Activated T-helper 1 cell treated with anti-CD3 and anti-CD28 coated beads, Interleukin-12 subunit alpha, Interleukin-12 subunit beta, Interleukin-2, Interleukin-4 antibody, amounts not matched to agents 30 ng/mL and 10 ng/mL and 1 ng/mL, durations not matched to agents 14 hours and 24 hours and 36 hours (primary cell): ENCODE data around the gene ANKRD11. TPM values are rescaled to one million over a fixed set of nuclear protein-coding genes. Genes with fewer than 3 reads are reported as not detected.

Experiments
- DNase-seq: peaks from one replicate; pipeline ENCODE4 v3.0.0; 2021; ENCODE audit warnings: low spot score
- H3K27ac Mint-ChIP-seq: one replicate; pipeline ENCODE4 v1.8.0; 2021; ENCODE audit warnings: mild to moderate bottlenecking, mixed read lengths
- H3K27me3 Mint-ChIP-seq: one replicate; pipeline ENCODE4 v1.8.0; 2022; ENCODE audit warnings: mild to moderate bottlenecking, moderate library complexity, mixed read lengths; ENCODE audit not compliant: insufficient read depth
- H3K36me3 Mint-ChIP-seq: one replicate; pipeline ENCODE4 v1.8.0; 2021; ENCODE audit warnings: low read depth, mixed read lengths
- H3K4me1 Mint-ChIP-seq: one replicate; pipeline ENCODE4 v1.8.0; 2021; ENCODE audit warnings: low read depth, mixed read lengths
- H3K4me3 Mint-ChIP-seq: one replicate; pipeline ENCODE4 v1.8.0; 2021; ENCODE audit warnings: mild to moderate bottlenecking, moderate library complexity, mixed read lengths
- H3K9me3 Mint-ChIP-seq: one replicate; pipeline ENCODE4 v1.8.0; 2021; ENCODE audit warnings: mixed read lengths
- intact Hi-C: fragments of 100-400 bp; cut with micrococcal nuclease; formaldehyde crosslinking; loops from one replicate; pipeline ENCODE4 v1.15.1; 2024
- total RNA-seq: library from RNA; stranded (reverse); gene quantifications from 2 replicates; pipeline ENCODE4 v1.2.3, GENCODE V29; 2022

ANKRD11 gene
- total RNA-seq, 1 donor from 2014 or later, result 176 TPM

DNA sequence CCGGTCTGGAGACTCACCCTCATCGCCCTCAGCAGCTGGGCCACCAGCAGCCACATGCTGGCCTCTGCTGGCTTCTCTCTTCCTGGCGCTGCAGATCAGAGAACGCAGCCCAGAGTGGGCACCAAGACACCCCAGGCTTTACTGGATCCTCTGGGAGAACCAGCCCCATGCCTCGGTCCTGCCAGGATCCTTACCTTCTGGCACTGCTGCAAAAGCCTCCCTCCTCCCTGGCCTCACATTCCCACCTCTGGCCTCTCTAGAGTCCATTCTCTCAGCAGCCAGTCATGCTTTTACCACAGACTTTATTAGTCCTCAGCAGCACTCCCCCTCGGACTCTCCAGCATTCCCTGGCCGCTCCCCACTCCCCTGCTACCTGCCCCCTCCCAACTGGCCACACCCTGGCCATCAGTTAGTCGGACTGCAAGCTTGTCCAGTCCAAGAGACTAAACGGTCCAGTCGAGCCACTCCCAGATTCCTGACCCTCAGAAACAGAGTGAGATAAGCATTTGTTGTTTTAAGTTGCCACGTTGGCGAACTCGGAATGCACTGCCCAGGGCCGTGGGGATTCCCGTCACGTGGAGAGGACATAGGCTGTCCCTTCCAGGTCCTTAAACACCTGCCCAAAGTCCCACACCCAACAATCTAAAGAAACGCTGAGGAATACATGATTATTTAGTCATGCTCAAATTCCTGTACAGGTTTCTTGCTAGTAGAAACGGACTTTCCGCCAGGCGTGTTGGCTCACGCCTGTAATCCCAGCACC, 11.9 kb upstream of the ANKRD11 start:
- H3K9me3 Mint-ChIP-seq, result no peaks in the 10 kb centered on the region
- DNase-seq, result no peak
- no peak overlapping the region for H3K27ac Mint-ChIP-seq
- H3K4me3 Mint-ChIP-seq, result no peak overlapping the region
- H3K27me3 Mint-ChIP-seq, result no peaks in the 10 kb centered on the region
- H3K36me3 Mint-ChIP-seq, result no peaks in the 10 kb centered on the region
- peaks cover 21% of the 10 kb centered on the region for H3K4me1 Mint-ChIP-seq
- intact Hi-C loops, result loop anchor here (10.0 kb wide), 1 partner anchor 373 kb away; the partner anchor contains the start of gene TCF25

DNA sequence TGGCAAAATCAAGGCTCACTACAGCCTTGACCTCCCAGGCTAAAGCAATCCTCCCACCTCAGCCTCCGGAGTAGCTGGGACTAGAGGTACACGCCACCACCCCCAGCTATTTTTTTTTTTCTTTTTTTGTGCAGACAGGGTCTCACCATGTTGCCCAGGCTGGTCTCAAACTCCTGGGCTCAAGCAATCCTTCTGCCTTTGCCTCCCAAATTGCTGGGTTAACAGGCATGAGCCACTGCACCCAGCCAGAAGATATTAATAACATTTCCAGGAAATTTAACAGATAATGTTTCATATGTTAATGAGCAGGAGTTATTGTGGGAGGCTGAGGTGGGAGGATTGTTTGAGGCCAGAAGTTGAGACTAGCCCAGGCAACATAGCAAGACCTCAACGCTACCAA, 9.4 kb upstream of the ANKRD11 start:
- intact Hi-C loops, result loop anchor here (10.0 kb wide), 1 partner anchor 375 kb away; the partner anchor contains the start of gene TCF25
- Mint-ChIP-seq H3K4me3 (no peak overlapping the region), H3K9me3 (no peaks in the 10 kb centered on the region), H3K4me1 (peaks cover under 1% of the 10 kb centered on the region), H3K27me3 (no peaks in the 10 kb centered on the region), H3K27ac (no peak overlapping the region), H3K36me3 (no peaks in the 10 kb centered on the region)
- DNase-seq, result no peak

DNA sequence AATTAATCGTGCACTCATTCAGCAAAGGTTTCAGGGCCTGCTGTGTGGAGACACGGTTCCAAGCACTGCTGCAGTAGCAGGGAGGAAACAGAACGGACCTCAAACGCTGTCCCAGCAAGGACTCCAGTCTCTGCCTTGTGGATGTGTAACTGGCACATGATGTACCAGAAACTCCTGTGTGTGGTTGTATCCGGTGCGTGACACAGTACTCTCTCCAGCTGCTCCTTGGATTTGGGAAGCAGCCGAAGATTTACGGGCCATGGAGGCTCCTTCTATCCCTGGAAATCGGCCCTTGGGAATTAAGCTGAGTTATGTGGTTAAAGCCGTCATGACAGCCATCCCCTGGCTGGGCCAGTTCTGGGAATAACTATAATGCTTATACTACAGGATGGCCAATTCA, 8.5 kb upstream of the ANKRD11 start:
- no peaks in the 10 kb centered on the region for H3K36me3 Mint-ChIP-seq
- no peak overlapping the region for H3K4me3 Mint-ChIP-seq
- H3K9me3 Mint-ChIP-seq, result no peaks in the 10 kb centered on the region
- no peak overlapping the region for H3K27ac Mint-ChIP-seq
- intact Hi-C loops, result no loop called here
- no peaks in the 10 kb centered on the region for H3K27me3 Mint-ChIP-seq
- no peaks in the 10 kb centered on the region for H3K4me1 Mint-ChIP-seq
- DNase-seq, result no peak

DNA sequence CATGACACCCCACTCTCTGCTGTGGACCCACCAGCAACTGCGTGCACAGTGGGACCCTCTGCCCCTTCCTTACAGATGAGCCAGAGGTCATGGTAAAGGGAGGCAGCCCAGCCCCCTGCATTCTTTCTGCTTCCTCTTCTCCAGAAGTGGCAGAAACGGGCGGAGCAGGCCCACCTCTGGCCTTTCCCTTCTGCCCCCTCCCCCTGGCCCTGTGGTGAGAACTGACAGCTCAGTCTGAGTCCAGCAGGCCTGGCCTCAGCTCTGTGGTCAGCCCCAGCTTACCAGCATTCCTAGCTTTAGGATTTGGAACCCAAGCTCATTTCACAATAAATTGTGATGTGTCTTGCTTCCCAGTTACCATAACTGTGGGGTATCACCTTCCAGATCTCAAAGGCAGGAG, 4.8 kb upstream of the ANKRD11 start:
- Mint-ChIP-seq H3K4me1 (peaks cover 18% of the 10 kb centered on the region), H3K9me3 (no peaks in the 10 kb centered on the region), H3K36me3 (peaks cover 5% of the 10 kb centered on the region), H3K27ac (no peak overlapping the region), H3K4me3 (no peak overlapping the region), H3K27me3 (no peaks in the 10 kb centered on the region)
- intact Hi-C loops, result no loop called here
- DNase-seq, result no peak

DNA sequence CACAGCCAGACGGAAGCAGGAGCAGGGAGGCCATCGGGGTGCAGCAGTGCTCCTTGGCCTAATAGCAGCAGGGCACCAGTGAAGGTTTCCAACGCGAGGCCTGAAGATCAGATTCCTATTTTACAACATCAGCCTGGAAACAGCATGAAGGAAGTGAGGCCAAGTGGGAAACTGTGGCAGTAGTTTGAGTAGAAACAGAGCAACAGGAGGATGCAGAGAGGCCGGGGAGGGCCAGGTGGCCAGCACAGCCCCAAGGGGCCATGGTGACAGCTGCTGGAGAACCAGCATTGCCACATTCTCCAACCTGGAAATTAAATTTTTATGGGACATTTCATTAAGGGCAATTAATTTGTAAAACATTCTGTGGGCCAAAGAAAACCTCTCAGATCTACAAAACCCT, 3.4 kb upstream of the ANKRD11 start:
- peaks cover 23% of the 10 kb centered on the region for H3K4me1 Mint-ChIP-seq
- peaks cover 9% of the 10 kb centered on the region for H3K36me3 Mint-ChIP-seq
- intact Hi-C loops, result loop anchor here (5.0 kb wide), 1 partner anchor 711 kb away; no protein-coding TSS in a partner anchor
- H3K4me3 Mint-ChIP-seq, result no peak overlapping the region
- H3K27me3 Mint-ChIP-seq, result no peaks in the 10 kb centered on the region
- no peak overlapping the region for H3K27ac Mint-ChIP-seq
- H3K9me3 Mint-ChIP-seq, result no peaks in the 10 kb centered on the region
- no peak for DNase-seq

DNA sequence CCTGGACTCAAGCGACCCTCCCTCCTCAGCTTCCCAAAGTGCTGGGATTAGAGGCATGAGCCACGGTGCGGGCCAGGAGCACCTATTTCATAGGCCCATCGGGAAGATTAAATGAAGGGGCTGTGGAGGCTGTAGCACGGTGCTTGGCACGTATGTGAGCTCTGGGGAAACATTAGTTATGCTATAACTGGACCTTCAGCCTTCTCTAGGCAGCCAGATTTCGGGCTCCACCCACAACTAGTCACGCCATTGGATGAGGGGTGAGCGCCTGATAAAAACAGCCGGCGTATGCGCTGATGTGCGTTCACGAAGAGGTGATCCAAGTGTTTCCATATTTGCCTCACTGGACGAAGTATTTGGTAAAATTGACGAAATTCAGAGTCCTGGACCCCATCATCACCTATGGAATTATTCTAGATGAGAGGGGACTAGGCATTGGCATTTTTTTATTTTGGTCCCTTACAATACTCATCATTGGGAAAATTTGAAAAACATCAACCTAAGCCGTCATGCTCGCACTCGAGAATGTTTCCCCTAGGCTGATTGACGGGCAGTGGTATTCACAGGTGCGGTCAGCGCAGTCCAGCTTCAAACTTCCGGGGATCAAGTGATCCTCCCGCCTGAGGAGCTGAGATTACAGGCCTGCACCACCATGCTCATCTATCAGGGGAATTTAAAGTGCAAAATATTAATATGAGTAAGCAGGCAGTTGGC, 1.8 kb upstream of the ANKRD11 start:
- intact Hi-C loops, result loop anchor here (2.0 to 5.0 kb wide), 2 partner anchors 635 to 710 kb away; partner anchors contain the start of genes GALNS and TRAPPC2L
- peaks cover 37% of the 10 kb centered on the region for H3K4me1 Mint-ChIP-seq
- H3K4me3 Mint-ChIP-seq, result peak overlapping the region; percentile 95
- H3K27me3 Mint-ChIP-seq, result no peaks in the 10 kb centered on the region
- peak overlapping the region; percentile 99 for H3K27ac Mint-ChIP-seq
- peaks cover 14% of the 10 kb centered on the region for H3K36me3 Mint-ChIP-seq
- no peak for DNase-seq
- H3K9me3 Mint-ChIP-seq, result no peaks in the 10 kb centered on the region

DNA sequence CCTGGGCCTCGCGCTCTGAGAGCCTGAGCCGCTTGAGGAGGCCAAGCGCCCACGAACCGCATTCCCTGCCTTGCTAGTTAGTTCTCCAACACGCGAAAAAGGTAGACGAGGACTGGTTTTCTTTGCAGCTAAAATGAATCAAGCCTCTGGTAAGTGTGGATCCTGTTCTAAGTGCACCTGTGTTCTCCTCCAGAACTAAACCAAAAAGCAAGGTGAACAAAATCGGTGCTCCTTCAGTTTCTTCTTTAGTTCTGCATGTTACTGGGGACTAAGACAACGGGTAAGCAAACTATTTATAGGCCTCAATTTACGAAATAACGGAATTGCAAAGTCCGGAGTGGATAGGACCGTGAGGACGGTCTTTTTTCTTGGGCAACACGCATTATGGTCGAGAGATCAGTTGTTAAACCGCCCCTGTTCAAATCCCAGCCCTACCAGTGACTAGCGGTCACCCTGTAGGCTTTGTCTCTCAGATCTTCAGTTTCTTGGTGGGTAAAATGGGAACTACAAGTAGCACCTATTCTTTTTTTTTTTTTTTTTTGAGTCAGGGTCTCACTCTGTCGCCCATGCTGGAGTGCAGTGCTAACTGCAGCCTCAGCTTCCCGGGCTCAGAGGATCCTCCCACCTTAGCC, 993 bp upstream of the ANKRD11 start:
- Mint-ChIP-seq H3K27me3 (no peaks in the 10 kb centered on the region), H3K36me3 (peaks cover 16% of the 10 kb centered on the region), H3K4me1 (peaks cover 45% of the 10 kb centered on the region), H3K27ac (peak overlapping the region; percentile 99), H3K9me3 (no peaks in the 10 kb centered on the region), H3K4me3 (peak overlapping the region; percentile 95)
- intact Hi-C loops, result loop anchor here (2.0 to 5.0 kb wide), 2 partner anchors 635 to 709 kb away; partner anchors contain the start of genes GALNS and TRAPPC2L
- no peak for DNase-seq

DNA sequence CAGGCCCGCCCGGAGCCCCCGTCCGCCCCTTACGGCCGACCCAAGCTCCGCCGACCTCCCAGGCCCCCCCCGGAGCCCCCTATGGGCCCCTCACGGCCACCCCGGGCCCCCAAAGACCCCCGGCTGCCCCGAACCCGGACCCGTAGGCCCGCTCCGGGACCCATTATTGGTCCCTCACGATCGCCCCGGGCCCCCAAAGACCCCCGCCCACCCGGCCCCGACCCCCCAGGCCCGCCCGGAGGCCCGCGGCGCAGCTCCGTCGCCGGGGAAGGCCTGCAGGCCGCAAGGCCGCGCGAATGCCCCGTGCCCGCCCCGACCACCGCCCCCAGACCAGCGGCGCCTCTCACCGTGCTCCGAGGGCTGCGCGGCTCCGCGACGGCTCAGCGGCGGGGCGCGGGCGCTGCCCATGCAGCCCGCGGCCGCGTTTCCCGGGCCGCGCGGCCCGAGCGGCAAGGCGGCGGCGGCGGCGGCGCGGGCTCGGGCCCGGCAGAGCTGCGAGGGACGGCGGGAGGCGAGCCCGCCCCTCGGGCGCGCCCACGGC, 393 bp downstream of the ANKRD11 start:
- Mint-ChIP-seq H3K27ac (no peak overlapping the region), H3K36me3 (peaks cover 16% of the 10 kb centered on the region), H3K4me1 (peaks cover 58% of the 10 kb centered on the region), H3K4me3 (no peak overlapping the region), H3K9me3 (no peaks in the 10 kb centered on the region), H3K27me3 (no peaks in the 10 kb centered on the region)
- no peak for DNase-seq
- intact Hi-C loops, result loop anchor here (1.0 to 5.0 kb wide), 9 partner anchors 15 to 708 kb away; partner anchors contain the start of genes GALNS, RPL13 and TRAPPC2L

DNA sequence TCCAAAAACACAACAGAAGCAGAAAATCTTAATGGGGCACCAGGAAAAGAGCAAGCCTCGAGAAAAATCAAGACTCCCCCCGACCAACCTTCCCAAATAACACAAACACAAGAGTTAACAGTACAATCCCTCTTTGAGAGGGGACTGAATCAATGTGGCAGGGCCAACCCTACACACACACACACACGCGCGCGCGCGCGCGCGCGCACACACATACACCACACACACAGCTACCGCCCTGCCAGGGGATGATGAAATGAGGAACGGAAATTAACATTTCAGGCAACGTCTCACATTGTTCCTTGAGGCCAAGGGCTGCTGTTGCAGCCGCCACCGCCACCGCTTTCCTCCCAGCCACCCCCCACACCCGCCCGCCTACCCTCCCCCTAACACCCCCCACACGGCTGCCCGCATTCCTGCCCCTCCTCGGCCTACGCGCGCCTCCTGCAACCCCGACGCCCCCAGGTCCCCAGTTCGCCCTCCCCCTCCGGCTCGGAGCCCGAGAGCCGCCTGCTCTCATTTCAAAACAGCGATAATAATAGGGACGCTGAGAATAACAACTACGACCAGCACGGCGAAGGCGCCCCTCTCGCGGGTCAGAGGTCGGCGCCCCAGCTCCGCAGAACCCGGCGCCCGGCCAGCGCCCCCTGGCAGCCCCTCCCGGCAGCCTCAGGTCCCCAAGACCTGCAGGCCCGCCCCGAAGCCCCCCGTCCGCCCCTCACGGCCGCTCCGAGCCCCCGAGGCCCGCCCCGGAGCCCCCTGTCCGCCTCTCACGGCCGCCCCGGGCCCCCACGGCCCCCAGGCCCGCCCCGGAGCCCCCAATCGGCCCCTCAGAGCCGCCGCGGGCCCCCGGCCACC, 1.1 kb downstream of the ANKRD11 start:
- H3K27ac Mint-ChIP-seq, result peak overlapping the region; percentile 96
- peak overlapping the region; percentile 96 for H3K4me3 Mint-ChIP-seq
- intact Hi-C loops, result loop anchor here (1.0 to 2.0 kb wide), 3 partner anchors 34 to 156 kb away; no protein-coding TSS in a partner anchor
- no peaks in the 10 kb centered on the region for H3K9me3 Mint-ChIP-seq
- peak; percentile 76 for DNase-seq
- H3K36me3 Mint-ChIP-seq, result peaks cover 17% of the 10 kb centered on the region
- H3K4me1 Mint-ChIP-seq, result peaks cover 65% of the 10 kb centered on the region
- no peaks in the 10 kb centered on the region for H3K27me3 Mint-ChIP-seq

DNA sequence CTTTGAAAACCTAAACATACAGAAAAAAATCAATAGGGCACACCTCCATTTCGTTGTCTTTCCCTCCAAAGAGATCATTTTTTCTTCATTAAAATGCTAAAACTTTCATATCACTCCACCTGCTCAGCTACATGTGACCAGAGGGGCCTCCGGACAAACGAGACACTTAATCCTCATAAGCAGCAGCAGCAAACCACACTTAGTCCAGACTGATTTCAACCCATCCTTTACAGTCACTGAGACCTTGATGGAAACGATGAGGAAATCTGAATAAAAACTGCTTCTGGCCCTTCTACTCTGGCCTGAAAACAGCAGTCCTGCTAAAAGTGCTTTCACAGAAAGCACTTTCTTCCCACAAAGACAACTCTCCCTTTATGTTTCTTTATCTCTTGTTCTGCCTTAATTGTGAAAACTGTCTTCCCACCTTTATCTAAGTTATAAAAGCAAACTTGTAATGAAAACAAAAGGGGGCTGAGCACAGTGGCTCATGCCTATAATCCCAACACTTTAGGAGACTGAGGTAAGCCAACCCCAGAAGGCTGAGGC, 4.6 kb downstream of the ANKRD11 start:
- Mint-ChIP-seq H3K4me1 (peaks cover 82% of the 10 kb centered on the region), H3K36me3 (peaks cover 32% of the 10 kb centered on the region), H3K27ac (peak overlapping the region; percentile 90), H3K4me3 (peak overlapping the region; percentile 60), H3K9me3 (no peaks in the 10 kb centered on the region), H3K27me3 (no peaks in the 10 kb centered on the region)
- intact Hi-C loops, result loop anchor here (1.0 to 2.0 kb wide), 3 partner anchors 9 to 161 kb away; no protein-coding TSS in a partner anchor
- DNase-seq, result no peak

DNA sequence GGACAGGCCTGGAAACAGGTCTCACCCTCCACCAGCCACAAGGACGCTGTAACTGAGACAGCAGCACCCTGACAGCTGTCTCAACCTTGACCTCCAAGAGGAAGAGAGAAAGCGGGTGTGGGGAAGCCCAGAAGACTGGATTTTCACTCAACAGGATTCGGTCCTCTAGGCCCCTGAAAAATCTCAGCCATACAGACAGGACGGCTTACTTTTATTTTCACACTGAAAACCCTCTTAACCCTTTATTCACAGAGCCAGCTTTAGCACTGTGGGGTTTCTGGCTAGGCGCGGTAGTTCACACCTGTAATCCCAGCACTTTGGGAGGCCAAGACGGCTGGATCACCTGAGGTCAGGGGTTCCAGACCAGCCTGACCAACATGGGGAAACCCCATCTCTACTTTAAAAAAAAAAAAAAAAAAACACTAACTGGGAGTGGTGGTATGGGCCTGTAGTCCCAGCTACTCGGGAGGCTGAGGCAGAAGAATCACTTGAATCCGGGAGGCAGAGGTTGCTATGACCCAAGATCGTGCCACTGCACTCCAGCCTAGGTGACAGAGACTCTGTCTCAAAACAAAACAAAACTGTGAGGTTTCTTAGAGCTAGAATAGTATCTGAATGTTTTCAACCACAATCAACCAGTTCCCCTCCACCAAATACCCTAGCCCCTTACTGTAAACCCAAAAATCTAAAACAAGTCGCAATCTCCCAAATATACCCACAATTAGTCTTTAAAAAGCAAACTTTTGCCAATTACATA, 5.3 kb downstream of the ANKRD11 start:
- Mint-ChIP-seq H3K4me1 (peaks cover 87% of the 10 kb centered on the region), H3K36me3 (peaks cover 32% of the 10 kb centered on the region), H3K27ac (peak overlapping the region; percentile 91), H3K27me3 (no peaks in the 10 kb centered on the region), H3K9me3 (no peaks in the 10 kb centered on the region), H3K4me3 (peak overlapping the region; percentile 83)
- DNase-seq, result no peak
- intact Hi-C loops, result loop anchor here (1.0 to 2.0 kb wide), 5 partner anchors 9 to 160 kb away; no protein-coding TSS in a partner anchor
